Measurements from ENCODE around the gene ADCYAP1. TPM values are rescaled to one million over a fixed set of nuclear protein-coding genes. Genes with fewer than 3 reads are reported as not detected.

ADCYAP1 gene
- total and polyA plus RNA-seq, 2 donors (not counting 1 experiment from before 2014, with no cell fraction given), result not detected

GRCh38 chr18:907115-907884, 2.6 kb downstream of the ADCYAP1 start:
- Histone ChIP-seq H3K9me3 (ENCODE audit: control insufficient read depth, insufficient read depth, low read depth, low read length) (no peaks in the 10 kb centered on the region), H3K4me3 (replicated peaks in 1 of 4; ENCODE audit: control extremely low read depth in 1 of 4, insufficient read depth in 1 of 4, low read depth in 3 of 4, low read length in 4 of 4) (peak overlapping the region in 1 of 4 experiments; percentile 39), H3K27ac (ENCODE audit: insufficient read depth, low read length) (no peak overlapping the region), H3K27me3 (ENCODE audit: control insufficient read depth, insufficient read depth, low read length) (peaks cover 69% of the 10 kb centered on the region), H3K4me2 (ENCODE audit: extremely low read depth, insufficient read depth, low read length) (peak overlapping the region; percentile 23), H2AFZ (ENCODE audit: low read length) (no peak overlapping the region), H3K4me1 (ENCODE audit: control insufficient read depth, extremely low read depth, insufficient read depth, low read length) (no peaks in the 10 kb centered on the region), H3K79me2 (ENCODE audit: control insufficient read depth, insufficient read depth, low read length) (no peaks in the 10 kb centered on the region), H4K20me1 (ENCODE audit: control insufficient read depth, extremely low read depth, insufficient read depth, low read length) (no peaks in the 10 kb centered on the region), H3K9ac (ENCODE audit: insufficient read depth, low read length) (no peak overlapping the region), H3K36me3 (ENCODE audit: control insufficient read depth, insufficient read depth, low read length) (no peaks in the 10 kb centered on the region)
- TF ChIP-seq EZH2 (IDR thresholded peaks at IDR 0.05; ENCODE audit: low read length, missing control alignments) (no peak), CTCF (conservative IDR thresholded peaks at IDR 0.05 in 1 of 2, IDR thresholded peaks at IDR 0.05 in 1 of 2; ENCODE audit: low read depth in 1 of 2, low read length in 2 of 2) (no peak)
- DNase-seq (ENCODE audit: low read depth in 2 of 2), result no peak

GRCh38 chr18:907885-908757, 3.5 kb downstream of the ADCYAP1 start:
- peak overlapping the region; percentile 44 for H3K4me2 ChIP-seq (ENCODE audit: extremely low read depth, insufficient read depth, low read length)
- H2AFZ ChIP-seq (ENCODE audit: low read length), result no peak overlapping the region
- no peaks in the 10 kb centered on the region for H3K4me1 ChIP-seq (ENCODE audit: control insufficient read depth, extremely low read depth, insufficient read depth, low read length)
- no peaks in the 10 kb centered on the region for H3K79me2 ChIP-seq (ENCODE audit: control insufficient read depth, insufficient read depth, low read length)
- no peak overlapping the region for H3K9ac ChIP-seq (ENCODE audit: insufficient read depth, low read length)
- no peak for DNase-seq (ENCODE audit: low read depth in 2 of 2)
- peaks cover 69% of the 10 kb centered on the region for H3K27me3 ChIP-seq (ENCODE audit: control insufficient read depth, insufficient read depth, low read length)
- H3K4me3 ChIP-seq (replicated peaks in 1 of 4; ENCODE audit: control extremely low read depth in 1 of 4, insufficient read depth in 1 of 4, low read depth in 3 of 4, low read length in 4 of 4), result peak overlapping the region; percentile 14 to 53 (median 34)
- no peaks in the 10 kb centered on the region for H3K36me3 ChIP-seq (ENCODE audit: control insufficient read depth, insufficient read depth, low read length)
- no peak overlapping the region for H3K27ac ChIP-seq (ENCODE audit: insufficient read depth, low read length)
- no peaks in the 10 kb centered on the region for H4K20me1 ChIP-seq (ENCODE audit: control insufficient read depth, extremely low read depth, insufficient read depth, low read length)
- no peaks in the 10 kb centered on the region for H3K9me3 ChIP-seq (ENCODE audit: control insufficient read depth, insufficient read depth, low read depth, low read length)
- TF ChIP-seq EZH2 (IDR thresholded peaks at IDR 0.05; ENCODE audit: low read length, missing control alignments) (peak; percentile 93), CTCF (conservative IDR thresholded peaks at IDR 0.05 in 1 of 2, IDR thresholded peaks at IDR 0.05 in 1 of 2; ENCODE audit: low read depth in 1 of 2, low read length in 2 of 2) (no peak)

All from fibroblast of lung (primary cell).